ENCODE measurements around the gene SIN3B. TPM values are rescaled to one million over a fixed set of nuclear protein-coding genes. Genes with fewer than 3 reads are reported as not detected.

Gene SIN3B
- total RNA-seq, 1 donor from 2014 or later = 18.4 TPM

DNA sequence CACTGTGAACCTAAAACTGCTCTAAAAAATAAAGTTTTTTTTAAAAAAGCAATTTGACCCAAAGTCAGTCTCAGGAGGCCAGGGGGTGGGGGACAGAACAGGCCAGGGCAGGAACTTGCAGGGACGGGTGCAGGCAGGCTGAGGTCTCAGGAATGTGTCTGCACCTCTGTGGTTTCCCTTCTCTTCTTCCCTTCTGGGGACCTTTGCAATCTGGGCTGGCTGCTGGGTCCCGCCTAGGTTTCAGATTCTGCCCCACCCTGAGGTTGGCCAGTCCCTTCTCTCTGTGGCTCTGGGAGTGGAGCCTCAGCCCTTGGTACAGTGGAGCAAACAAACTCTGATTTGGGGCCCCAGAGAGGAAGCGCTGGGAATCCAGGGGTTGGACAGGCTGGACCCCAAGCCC, 54.3 kb downstream of the SIN3B start:
- H3K27me3 ChIP-seq (ENCODE audit: control insufficient read depth, insufficient read depth, low read length) = no peaks in the 10 kb centered on the region
- peaks cover 9% of the 10 kb centered on the region for H3K36me3 ChIP-seq (ENCODE audit: control insufficient read depth, insufficient read depth, low read length)
- no peak overlapping the region for H3K4me3 ChIP-seq (ENCODE audit: low read depth, low read length)
- FAIRE-seq (no peak), DNase-seq (ENCODE audit: low read depth) (peak; percentile 58)
- TF ChIP-seq, protein P1, sequence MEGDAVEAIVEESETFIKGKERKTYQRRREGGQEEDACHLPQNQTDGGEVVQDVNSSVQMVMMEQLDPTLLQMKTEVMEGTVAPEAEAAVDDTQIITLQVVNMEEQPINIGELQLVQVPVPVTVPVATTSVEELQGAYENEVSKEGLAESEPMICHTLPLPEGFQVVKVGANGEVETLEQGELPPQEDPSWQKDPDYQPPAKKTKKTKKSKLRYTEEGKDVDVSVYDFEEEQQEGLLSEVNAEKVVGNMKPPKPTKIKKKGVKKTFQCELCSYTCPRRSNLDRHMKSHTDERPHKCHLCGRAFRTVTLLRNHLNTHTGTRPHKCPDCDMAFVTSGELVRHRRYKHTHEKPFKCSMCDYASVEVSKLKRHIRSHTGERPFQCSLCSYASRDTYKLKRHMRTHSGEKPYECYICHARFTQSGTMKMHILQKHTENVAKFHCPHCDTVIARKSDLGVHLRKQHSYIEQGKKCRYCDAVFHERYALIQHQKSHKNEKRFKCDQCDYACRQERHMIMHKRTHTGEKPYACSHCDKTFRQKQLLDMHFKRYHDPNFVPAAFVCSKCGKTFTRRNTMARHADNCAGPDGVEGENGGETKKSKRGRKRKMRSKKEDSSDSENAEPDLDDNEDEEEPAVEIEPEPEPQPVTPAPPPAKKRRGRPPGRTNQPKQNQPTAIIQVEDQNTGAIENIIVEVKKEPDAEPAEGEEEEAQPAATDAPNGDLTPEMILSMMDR (IDR thresholded peaks at IDR 0.05; ENCODE audit: insufficient read depth, low read length, severe bottlenecking) = no peak

DNA sequence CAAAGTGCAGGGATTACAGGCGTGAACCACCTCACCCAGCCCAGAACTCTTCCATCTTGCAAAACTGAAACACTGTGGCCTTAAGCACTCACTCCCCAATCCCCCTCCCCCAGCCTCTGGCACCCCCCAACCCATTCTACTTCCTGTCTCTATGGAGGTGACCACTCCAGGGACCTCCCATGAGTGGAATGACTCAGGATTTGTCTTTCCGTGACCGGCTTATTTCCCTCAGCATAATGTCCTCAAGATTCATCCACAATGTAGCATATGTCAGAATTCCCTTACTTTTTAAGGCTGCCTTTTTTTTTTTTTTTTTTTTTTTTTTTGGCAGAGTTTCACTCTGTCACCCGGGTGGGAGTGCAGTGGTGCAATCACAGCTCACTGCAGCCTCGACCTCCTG, 56.0 kb downstream of the SIN3B start:
- TF ChIP-seq, protein P1 (IDR thresholded peaks at IDR 0.05; ENCODE audit: insufficient read depth, low read length, severe bottlenecking) = no peak
- DNase-seq (ENCODE audit: low read depth) = no peak
- no peak for FAIRE-seq
- Histone ChIP-seq H3K4me3 (ENCODE audit: low read depth, low read length) (no peak overlapping the region), H3K27me3 (ENCODE audit: control insufficient read depth, insufficient read depth, low read length) (no peaks in the 10 kb centered on the region), H3K36me3 (ENCODE audit: control insufficient read depth, insufficient read depth, low read length) (no peaks in the 10 kb centered on the region)

DNA sequence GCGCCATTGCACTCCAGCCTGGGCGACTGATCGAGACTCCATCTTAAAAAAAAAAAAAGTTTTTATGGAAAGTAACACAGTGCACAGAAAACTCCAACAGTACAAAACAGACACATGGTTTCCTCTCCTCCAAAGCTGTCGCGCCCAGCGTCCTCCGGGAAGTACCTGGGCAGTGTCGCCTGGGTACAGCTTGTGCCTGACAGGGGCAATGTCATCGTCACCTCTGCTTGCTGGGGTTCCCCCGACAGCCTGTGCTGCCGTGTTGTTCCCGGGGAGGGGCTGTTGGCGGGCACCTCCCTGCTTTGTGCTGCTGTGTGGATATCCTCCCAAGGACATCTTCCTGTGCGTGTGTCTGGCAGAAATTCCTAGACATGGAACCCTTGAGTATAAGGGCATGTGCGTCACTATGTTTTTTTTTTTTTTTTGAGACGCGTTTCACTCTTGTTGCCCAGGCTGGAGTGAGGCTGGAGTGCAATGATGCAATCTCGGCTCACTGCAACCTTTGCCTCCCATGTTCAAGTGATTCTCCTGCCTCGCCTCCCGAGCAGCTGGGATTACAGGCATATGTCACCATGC, 57.2 kb downstream of the SIN3B start:
- Histone ChIP-seq H3K4me3 (ENCODE audit: low read depth, low read length) (no peak overlapping the region), H3K27me3 (ENCODE audit: control insufficient read depth, insufficient read depth, low read length) (no peaks in the 10 kb centered on the region), H3K36me3 (ENCODE audit: control insufficient read depth, insufficient read depth, low read length) (no peaks in the 10 kb centered on the region)
- DNase-seq (ENCODE audit: low read depth) = peak; percentile 64
- TF ChIP-seq, protein P1 (IDR thresholded peaks at IDR 0.05; ENCODE audit: insufficient read depth, low read length, severe bottlenecking) = no peak
- no peak for FAIRE-seq

DNA sequence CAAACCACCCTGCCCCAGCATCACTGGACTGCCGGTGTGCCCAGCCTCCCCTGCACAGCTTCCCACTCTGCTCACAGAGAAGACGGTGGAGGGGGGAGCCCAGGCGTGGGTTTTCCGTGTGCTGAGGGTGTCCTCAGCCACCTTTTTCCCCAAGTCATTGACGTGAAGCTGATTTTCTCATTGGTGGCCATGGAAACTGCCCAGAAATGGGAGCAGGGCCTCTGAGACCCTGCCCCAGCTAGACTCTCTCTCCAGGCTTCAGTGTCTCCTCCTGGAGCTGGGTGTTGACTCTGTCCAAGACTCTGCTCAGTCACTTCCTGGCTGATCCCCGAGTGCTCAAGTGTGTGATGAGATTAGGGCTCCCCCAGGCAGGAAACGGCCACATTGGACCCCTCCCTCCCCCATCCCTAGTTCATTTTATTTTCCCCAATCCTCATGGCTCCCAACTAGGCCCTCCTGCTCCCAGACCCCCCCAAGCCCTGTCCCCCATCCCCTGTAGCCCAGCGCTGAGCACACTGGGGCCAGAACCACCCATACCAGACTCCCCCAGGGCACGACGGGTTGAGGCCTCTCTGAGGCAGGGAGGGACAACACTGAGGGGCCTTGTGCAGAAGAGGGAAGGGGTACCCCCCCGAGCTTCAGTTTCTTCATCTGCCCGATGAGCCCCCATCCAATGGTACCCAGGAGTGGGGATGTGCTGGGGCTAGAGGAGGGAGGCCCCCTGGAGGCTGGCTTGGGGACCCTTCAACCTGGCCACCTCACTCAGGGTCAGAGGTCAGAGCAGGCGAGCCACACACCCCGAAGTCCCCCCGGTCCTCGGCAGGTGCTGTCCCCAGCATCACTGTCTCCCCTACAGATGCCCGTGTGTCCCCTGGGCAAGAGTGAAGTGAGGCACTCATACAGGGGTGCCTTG, 58.4 kb downstream of the SIN3B start:
- DNase-seq (ENCODE audit: low read depth) (no peak), FAIRE-seq (no peak)
- H3K27me3 ChIP-seq (ENCODE audit: control insufficient read depth, insufficient read depth, low read length) = no peaks in the 10 kb centered on the region
- H3K36me3 ChIP-seq (ENCODE audit: control insufficient read depth, insufficient read depth, low read length) = no peaks in the 10 kb centered on the region
- no peak overlapping the region for H3K4me3 ChIP-seq (ENCODE audit: low read depth, low read length)
- TF ChIP-seq, protein P1 (IDR thresholded peaks at IDR 0.05; ENCODE audit: insufficient read depth, low read length, severe bottlenecking) = no peak

DNA sequence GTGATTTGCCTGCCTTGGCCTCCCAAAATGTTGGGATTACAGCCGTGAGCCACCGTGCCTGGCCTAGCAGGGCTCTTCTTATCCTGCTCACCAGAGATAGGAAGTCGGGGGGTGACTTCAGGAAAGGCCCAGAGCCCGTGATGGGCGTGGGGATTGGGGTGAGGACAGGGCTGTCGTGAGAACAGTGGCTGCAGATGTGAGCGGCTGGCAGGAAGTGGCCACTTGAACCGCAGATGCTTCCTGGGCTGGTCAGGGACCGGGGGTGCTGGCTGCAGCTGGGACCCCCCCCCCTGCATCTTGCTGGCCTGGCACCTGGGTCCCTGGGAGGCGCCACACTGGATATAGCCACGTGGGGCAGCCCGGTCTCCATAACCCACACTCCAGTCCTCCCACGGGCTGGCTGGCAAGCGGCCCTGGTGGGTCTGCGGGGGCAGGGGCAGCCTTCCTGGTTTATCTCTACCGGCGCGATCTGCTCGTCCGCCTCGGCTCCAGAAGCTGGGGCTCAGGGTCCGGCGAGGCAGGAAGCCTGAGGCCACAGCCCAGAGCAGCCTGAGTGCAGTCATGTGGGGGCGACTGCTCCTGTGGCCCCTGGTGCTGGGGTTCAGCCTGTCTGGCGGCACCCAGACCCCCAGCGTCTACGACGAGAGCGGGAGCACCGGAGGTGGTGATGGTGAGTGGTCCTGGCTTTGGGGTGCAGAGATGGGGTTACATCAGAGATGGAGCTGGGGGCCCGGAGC, 59.6 kb downstream of the SIN3B start, which contains the start of gene F2RL3:
Gene F2RL3 (plus strand): TSS at position 371 of the 737 bp plus-strand sequence. CDS start 191 bp downstream, at position 562.
- DNase-seq (ENCODE audit: low read depth) (no peak), FAIRE-seq (no peak)
- TF ChIP-seq, protein P1 (IDR thresholded peaks at IDR 0.05; ENCODE audit: insufficient read depth, low read length, severe bottlenecking) = no peak
- Histone ChIP-seq H3K36me3 (ENCODE audit: control insufficient read depth, insufficient read depth, low read length) (no peaks in the 10 kb centered on the region), H3K27me3 (ENCODE audit: control insufficient read depth, insufficient read depth, low read length) (no peaks in the 10 kb centered on the region), H3K4me3 (ENCODE audit: low read depth, low read length) (no peak within 1 kb of the TSS)

Measured in bronchial epithelial cell (primary cell).